ENCODE measurements around the gene CRYGN.

- TF ChIP-seq EZH2 (IDR thresholded peaks at IDR 0.05; ENCODE audit: low read length, missing control alignments) (no peak), CTCF (conservative IDR thresholded peaks at IDR 0.05 in 1 of 2, IDR thresholded peaks at IDR 0.05 in 1 of 2; ENCODE audit: low read depth in 1 of 2, low read length in 2 of 2) (no peak)
Measured at GRCh38 chr7:151454305-151454704, 14.4 kb upstream of the CRYGN start.
